H1 (cell line): ENCODE measurements around the gene CUBN. TPM values are rescaled to one million over a fixed set of nuclear protein-coding genes. Genes with fewer than 3 reads are reported as not detected.

Experiments
- CBX8 ChIP-seq: fragments of 300-800, 300-1000 bp; sonication (generic); IDR thresholded peaks from 2 replicates; pipeline ENCODE4 v1.7.1; 2016; ENCODE audit warnings: low read depth, low read length, borderline replicate concordance
- SP2 ChIP-seq: IDR thresholded peaks from 2 replicates; pipeline ENCODE4 v1.6.1; 2012; ENCODE audit warnings: mild to moderate bottlenecking, low read length, inconsistent platforms
- polyA plus RNA-seq, 7 experiments: library from polyadenylated mRNA; depleted of rRNA in 3 of 7; stranded (reverse) in 5 of 7; unstranded in 2 of 7; fragments of >200 nt in 5 of 7; fragments of 200-250 nt in 2 of 7; gene quantifications; 1 replicate in 5 of 7; 2 replicates in 1 of 7; 4 replicates in 1 of 7; pipeline versions ENCODE4 v1.2.1 to v1.2.3, GENCODE V29; 2011 to 2013; ENCODE audit warnings: missing spikeins in 2 of 7, mixed read lengths in 2 of 7
- total RNA-seq: library from RNA; stranded (reverse); fragmentation: NEBNext Ultra II Directional; extraction: Animal tissue kit (Norgen Biotek cat#: 25700); gene quantifications from 2 replicates; pipeline ENCODE4 v1.2.1, GENCODE V29; 2021

The CUBN gene
- total and polyA plus RNA-seq, 2 of the 8 experiments (the other 6 are each of a cell fraction or from before 2014, with no cell fraction given): 0.04 to 0.08 TPM

DNA sequence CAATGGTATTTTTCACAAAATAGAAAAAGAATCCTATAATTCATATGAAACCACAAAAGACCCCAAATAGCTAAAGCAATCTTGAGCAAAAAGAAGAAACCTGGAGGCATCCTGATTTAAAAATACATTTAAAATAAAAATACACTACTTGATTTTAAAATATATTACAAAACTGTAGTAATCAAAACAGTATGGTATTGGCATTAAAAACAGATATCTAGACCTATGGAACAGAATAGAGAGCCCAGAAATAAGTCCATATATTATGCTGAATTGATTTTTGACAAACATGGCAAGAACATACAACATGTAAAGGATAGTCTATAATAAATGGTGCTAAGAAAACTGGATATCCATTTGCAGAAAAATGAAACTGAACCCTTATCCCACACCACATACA lies 34.8 kb downstream of the CUBN start (continued):
- TF ChIP-seq SP2: no peak
- no peak for TF ChIP-seq CBX8
